Peyer's patch (tissue), 4 donors: ENCODE measurements around the gene CFAP54.

Source experiments
- POLR2A ChIP-seq, 2 donors: fragments of 450-650 bp; IDR thresholded peaks; one replicate each; pipeline ENCODE4 v1.5.1; 2017; ENCODE audit warnings: antibody characterized with exemption in 2 of 2, mild to moderate bottlenecking in 2 of 2, moderate library complexity in 2 of 2
- TF ChIP-seq, protein P1 (sequence below), 6 experiments: fragments of 450-650 bp in 4 of 6; fragments of 200-600 bp in 2 of 6; sonication (generic) in 1 of 6; IDR thresholded peaks; one replicate each; pipeline ENCODE4 v1.5.1; 2017 to 2019; ENCODE audit warnings: antibody characterized with exemption in 6 of 6, mild to moderate bottlenecking in 3 of 6, moderate library complexity in 1 of 6

- TF ChIP-seq, protein P1, sequence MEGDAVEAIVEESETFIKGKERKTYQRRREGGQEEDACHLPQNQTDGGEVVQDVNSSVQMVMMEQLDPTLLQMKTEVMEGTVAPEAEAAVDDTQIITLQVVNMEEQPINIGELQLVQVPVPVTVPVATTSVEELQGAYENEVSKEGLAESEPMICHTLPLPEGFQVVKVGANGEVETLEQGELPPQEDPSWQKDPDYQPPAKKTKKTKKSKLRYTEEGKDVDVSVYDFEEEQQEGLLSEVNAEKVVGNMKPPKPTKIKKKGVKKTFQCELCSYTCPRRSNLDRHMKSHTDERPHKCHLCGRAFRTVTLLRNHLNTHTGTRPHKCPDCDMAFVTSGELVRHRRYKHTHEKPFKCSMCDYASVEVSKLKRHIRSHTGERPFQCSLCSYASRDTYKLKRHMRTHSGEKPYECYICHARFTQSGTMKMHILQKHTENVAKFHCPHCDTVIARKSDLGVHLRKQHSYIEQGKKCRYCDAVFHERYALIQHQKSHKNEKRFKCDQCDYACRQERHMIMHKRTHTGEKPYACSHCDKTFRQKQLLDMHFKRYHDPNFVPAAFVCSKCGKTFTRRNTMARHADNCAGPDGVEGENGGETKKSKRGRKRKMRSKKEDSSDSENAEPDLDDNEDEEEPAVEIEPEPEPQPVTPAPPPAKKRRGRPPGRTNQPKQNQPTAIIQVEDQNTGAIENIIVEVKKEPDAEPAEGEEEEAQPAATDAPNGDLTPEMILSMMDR (IDR thresholded peaks at IDR 0.05) = no peak
- no peak for TF ChIP-seq POLR2A (IDR thresholded peaks at IDR 0.05)
Measured at GRCh38 chr12:96670334-96670899, 181.0 kb downstream of the CFAP54 start.
